Mucosa of gallbladder (tissue), 1 donor: ENCODE results near the gene ACADL. TPM values are rescaled to one million over a fixed set of nuclear protein-coding genes. Genes with fewer than 3 reads are reported as not detected.

ENCODE experiments used
- DNase-seq: peaks from one replicate; pipeline ENCODE4 v3.0.0-alpha.2; 2020; ENCODE audit warnings: low spot score
- total RNA-seq: library from RNA; stranded (reverse); gene quantifications from one replicate; pipeline ENCODE4 v1.2.1, GENCODE V29; 2021
- donor health status: DM: no; HTN: no; CAD: no.

ACADL gene
- total RNA-seq, 1 donor from 2014 or later = 3.8 TPM

DNA sequence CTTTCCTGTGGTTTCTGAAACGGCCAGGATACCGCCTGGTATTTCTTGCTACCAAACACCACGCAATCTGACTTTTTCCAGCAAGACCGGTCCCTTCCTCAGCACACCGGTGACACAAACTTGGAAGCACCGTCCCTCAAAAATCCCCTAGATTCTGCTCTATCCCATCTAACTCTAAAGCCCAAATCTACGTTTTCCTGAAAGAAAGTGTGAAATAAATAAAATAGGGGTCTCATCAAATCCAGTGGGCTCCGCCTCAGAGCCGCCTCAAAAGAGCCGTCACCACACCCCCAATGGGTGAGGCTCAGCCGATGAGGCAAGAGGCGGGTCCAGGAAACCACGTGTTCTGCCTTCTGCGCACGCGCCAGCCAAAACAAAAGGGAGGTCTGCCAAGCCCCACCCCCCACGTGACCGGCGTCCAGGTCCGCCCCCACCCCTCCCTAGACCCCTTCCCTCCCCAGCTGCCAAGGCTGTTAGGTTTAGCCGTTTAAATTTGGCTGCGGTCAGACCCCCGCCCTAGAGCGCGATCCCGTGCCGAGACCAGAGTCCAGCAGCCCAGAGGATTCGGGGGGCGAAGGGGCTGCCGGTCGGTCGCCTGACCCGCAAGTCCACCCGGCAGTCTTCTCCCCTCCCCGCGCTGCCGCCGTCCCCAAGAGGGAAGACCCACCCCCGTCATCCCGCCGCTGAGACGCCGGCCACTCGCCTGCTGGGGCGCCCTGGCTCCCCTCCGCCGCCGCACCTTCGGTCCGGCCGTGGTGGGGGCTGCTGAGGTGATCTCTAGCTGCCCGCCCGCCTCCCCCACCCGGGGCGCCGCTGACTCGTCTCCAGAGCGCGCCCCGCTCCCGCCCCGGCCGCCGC is 54.6 kb downstream of the ACADL start:
- peak; percentile 98 for DNase-seq

DNA sequence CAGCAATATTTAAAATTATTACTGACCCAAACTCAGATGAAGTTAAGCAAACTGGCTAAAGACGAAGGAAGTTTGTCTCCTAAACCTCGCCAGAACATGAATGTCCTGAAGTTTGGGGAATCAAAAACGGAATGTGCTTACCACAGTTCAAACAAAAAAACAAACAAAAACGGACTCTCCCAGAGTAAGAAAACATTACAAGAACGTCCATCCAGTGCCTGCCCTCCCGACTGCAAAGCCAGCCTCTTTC is 55.1 kb downstream of the ACADL start:
- DNase-seq = no peak

DNA sequence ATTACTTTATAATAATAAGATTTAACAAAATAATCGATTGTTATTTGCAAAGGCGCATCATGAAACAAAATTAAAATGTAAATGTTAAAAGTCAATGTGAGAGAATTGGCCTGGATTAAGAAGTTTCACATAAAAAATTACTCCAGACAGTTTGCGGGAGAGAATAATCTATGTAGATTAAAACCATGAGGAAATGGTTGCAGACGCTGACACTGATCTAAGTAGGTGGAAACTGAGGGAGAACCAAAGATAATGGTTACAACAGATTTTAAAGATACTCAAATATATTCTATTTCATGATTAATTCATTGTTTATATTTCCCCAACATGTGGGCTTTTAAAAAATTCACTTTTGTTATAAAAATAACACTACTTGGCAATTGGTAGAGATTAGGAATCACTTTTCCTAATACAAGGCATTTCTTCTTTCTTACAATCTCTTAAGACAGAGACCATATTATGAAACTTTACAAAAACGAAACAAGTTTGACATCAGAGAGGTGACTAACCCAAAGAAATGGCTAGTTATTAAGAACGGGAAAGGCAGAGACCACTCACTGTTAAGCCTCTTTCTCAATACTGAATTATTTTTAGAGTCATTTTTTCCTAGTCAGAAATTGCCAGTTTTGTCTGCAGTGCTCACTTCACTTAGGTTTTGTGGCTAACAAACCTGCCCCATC is 55.6 kb downstream of the ACADL start:
- DNase-seq = no peak

DNA sequence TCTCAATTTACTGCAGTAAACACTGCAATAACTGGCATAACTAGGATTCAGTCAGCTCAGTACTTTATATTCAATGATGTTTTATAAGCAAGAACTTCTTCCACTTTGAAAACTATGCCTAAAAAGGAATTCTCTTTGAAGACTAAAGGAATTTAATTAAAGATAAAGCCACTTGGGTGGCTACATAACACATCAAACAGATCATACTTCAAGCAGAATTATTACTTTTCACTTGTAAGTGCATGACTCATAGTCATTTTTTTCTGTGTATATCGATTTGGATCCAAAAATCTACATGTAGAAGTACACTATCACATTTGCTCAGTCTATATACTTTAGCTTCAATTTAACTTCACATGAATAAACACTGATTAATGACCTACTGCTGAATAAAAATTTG is 58.0 kb downstream of the ACADL start:
- no peak for DNase-seq

DNA sequence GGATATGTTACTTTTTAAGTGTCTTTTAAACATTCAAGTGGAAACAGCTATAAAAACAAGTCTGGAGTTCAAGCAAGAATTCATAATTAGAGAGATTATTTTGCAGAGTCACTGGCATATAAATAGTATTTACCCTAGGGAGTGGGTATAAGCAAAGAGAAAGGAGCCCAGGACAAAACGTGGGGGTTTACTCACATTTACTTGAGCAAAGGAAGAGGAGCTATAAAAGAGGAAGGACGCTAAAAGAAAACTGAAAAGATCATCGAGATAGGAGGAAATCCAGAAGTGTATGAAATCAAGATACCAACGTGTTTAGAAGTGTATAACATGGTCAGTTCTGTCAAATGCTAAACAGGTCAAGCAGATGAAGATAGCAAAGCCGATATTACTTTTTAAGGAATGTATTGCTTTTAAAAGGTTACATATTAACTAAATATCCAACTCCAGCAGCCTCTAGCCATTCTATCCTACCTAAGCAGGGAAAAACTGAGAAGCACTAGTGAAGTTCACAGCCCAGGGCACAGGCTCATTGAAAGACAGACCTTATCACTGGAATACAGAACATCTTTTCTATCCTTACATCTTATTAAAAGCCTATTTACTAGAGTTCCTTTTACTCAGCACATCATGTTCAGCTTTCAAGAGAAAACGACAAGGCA is 62.7 kb downstream of the ACADL start:
- no peak for DNase-seq

DNA sequence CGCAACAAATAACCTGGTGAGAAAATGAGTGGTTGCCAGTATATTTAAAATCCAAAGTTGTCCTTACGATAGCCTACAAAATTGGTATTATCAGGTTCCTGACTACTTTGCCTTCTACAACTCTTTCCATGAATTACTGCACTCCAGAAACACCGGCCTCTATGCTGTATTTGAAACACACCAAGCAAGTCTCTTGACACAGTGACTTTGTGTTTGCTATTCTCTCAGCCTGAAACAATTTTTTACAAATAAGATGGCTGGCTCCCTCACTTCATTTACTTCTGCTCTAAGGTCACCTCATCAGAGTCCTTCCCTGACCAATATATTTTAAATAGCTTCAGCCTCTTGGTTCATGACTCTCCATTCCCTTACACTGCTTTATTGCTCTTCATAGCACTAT is 66.2 kb downstream of the ACADL start:
- no peak for DNase-seq

DNA sequence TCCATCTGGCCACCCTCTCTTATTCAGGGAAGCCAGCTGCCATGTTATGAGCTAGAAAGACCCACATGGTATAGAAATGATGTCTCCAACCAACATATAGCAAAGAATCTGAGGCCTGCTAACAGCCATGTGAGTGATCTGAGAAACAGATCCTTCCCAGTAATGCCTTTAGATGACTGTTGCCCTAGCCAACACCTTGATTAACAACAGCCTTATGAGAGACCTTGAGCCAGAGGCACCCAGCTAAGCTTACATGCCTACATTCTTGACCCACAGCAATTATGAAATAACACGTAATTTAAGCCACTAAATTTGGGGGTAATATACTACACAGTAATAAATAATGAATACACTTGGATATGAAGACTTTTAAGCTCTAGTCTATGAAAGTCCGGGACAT is 67.0 kb downstream of the ACADL start:
- DNase-seq = no peak

DNA sequence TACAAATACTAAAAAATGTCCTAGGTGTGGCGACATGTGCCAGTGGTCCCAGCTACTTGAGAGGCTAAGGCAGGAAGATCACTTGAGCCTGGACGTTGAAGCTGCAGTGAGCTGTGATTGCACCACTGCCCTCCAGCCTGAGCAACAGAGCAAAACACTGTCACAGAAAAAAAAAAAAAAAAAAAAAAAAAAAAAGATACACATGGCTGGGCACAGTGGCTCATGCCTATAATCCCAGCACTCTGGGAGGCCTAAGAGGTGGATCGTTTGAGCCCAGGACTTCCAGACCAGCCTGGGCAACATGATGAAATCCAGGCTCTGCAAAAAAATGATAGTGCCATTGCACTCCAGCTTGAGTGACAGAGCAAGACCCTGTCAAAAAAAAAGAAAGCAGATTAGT is 67.7 kb downstream of the ACADL start:
- DNase-seq = no peak

DNA sequence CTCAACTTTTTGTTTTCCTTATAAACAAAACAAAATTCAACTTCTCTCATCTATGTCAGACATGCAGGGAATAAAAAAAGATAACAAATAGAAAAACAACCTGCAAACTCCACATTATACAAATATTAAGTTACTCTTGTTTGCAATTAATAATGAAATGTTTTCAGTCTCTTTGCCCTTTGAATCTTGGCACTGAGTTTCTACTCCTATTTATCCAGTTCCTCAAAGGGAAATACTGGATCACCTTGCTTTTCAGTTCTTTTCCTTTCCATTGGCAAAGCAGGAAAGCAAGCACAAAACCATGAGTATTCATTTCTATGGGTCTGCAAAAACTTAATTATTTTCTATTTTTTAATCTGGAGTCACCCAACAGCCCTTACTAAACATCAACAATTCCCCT is 77.6 kb downstream of the ACADL start:
- no peak for DNase-seq

Other genes with a start within 250 kb of the ACADL start
- gene RPE, start 222.8 kb downstream of the ACADL start, total RNA-seq = 53.1 TPM
- 58.3 TPM for gene KANSL1L, start 54.0 kb downstream of the ACADL start, total RNA-seq
- not detected for gene MYL1, start 89.7 kb upstream of the ACADL start, total RNA-seq